Muscle of leg (tissue), 11 donors: ENCODE data around the gene ARHGAP22. TPM values are rescaled to one million over a fixed set of nuclear protein-coding genes. Genes with fewer than 3 reads are reported as not detected.

Experiments used
- DNase-seq: peaks from one replicate; pipeline ENCODE4 v3.0.0; 2013
- H3K27ac ChIP-seq: one replicate; pipeline ENCODE4 v1.5.1; 2013; ENCODE audit warnings: mild to moderate bottlenecking, low read length, control low read depth
- H3K27me3 ChIP-seq: one replicate; pipeline ENCODE4 v1.6.1; 2013; ENCODE audit warnings: low read length; ENCODE audit not compliant: control insufficient read depth, insufficient read depth
- H3K36me3 ChIP-seq: one replicate; pipeline ENCODE4 v1.6.1; 2013; ENCODE audit warnings: low read length; ENCODE audit not compliant: control insufficient read depth, insufficient read depth
- H3K4me1 ChIP-seq: one replicate; pipeline ENCODE4 v1.6.1; 2013; ENCODE audit warnings: low read length; ENCODE audit not compliant: control insufficient read depth, insufficient read depth
- H3K4me3 ChIP-seq: one replicate; pipeline ENCODE4 v1.5.1; 2013; ENCODE audit warnings: low read length, control low read depth
- H3K9me3 ChIP-seq: replicated peaks from 2 replicates; pipeline ENCODE4 v1.6.1; 2013; ENCODE audit warnings: low read depth, low read length; ENCODE audit not compliant: control insufficient read depth
- WGBS: methylation state at CpG from one replicate; pipeline ENCODE4 v1.1.5; 2013; ENCODE audit warnings: missing lambda C conversion rate; ENCODE audit not compliant: insufficient coverage; 5-methylcytosine and 5-hydroxymethylcytosine counted together
- polyA plus RNA-seq, 8 donors: library from polyadenylated mRNA; unstranded; fragments of 120-200 nt; gene quantifications; one replicate each; pipeline versions ENCODE4 v1.2.1 to v1.2.3, GENCODE V29; 2013; ENCODE audit warnings: inconsistent platforms in 1 of 8, low replicate concordance in 1 of 8; ENCODE audit not compliant: insufficient read length in 8 of 8, insufficient read depth in 1 of 8
- total RNA-seq: library from RNA; stranded (reverse); fragments of 120-200 nt; gene quantifications from one replicate; pipeline ENCODE4 v1.2.4, GENCODE V29; 2013

The ARHGAP22 gene
- total and polyA plus RNA-seq, 9 donors, result 0.72 to 3.0 (median 1.2) TPM

GRCh38 chr10:48464871-48465736, 139.8 kb downstream of the ARHGAP22 start:
- Histone ChIP-seq H3K4me1 (peaks cover 31% of the 10 kb centered on the region), H3K4me3 (no peak overlapping the region), H3K36me3 (no peaks in the 10 kb centered on the region), H3K9me3 (no peaks in the 10 kb centered on the region), H3K27ac (no peak overlapping the region), H3K27me3 (peaks cover 27% of the 10 kb centered on the region)
- peak; percentile 70 for DNase-seq
- WGBS, result 40% methylated on average over 25 of the region's 27 CpGs

GRCh38 chr10:48464121-48464870, 140.6 kb downstream of the ARHGAP22 start:
- Histone ChIP-seq H3K27ac (no peak overlapping the region), H3K36me3 (no peaks in the 10 kb centered on the region), H3K27me3 (peaks cover 27% of the 10 kb centered on the region), H3K9me3 (no peaks in the 10 kb centered on the region), H3K4me3 (no peak overlapping the region), H3K4me1 (peaks cover 30% of the 10 kb centered on the region)
- WGBS, result 82% methylated on average over 6 of the region's 9 CpGs
- DNase-seq, result no peak

GRCh38 chr10:48463318-48464003, 141.4 kb downstream of the ARHGAP22 start:
- Histone ChIP-seq H3K4me3 (no peak overlapping the region), H3K27me3 (peaks cover 25% of the 10 kb centered on the region), H3K27ac (no peak overlapping the region), H3K9me3 (no peaks in the 10 kb centered on the region), H3K4me1 (peaks cover 30% of the 10 kb centered on the region), H3K36me3 (no peaks in the 10 kb centered on the region)
- WGBS, result 24% methylated on average over 3 of the region's 8 CpGs
- DNase-seq, result no peak

- WGBS, result 75% methylated on average over 5 of the region's 5 CpGs
- peaks cover 25% of the 10 kb centered on the region for H3K27me3 ChIP-seq
- H3K9me3 ChIP-seq, result no peaks in the 10 kb centered on the region
- H3K27ac ChIP-seq, result no peak overlapping the region
- peaks cover 30% of the 10 kb centered on the region for H3K4me1 ChIP-seq
- no peak for DNase-seq
- H3K4me3 ChIP-seq, result no peak overlapping the region
- no peaks in the 10 kb centered on the region for H3K36me3 ChIP-seq
Observed at GRCh38 chr10:48462482-48463020, 142.3 kb downstream of the ARHGAP22 start.

- Histone ChIP-seq H3K27ac (no peak overlapping the region), H3K9me3 (no peaks in the 10 kb centered on the region), H3K4me3 (no peak overlapping the region), H3K4me1 (peaks cover 31% of the 10 kb centered on the region), H3K36me3 (no peaks in the 10 kb centered on the region), H3K27me3 (peaks cover 21% of the 10 kb centered on the region)
- 86% methylated on average over 5 of the region's 12 CpGs for WGBS
- DNase-seq, result no peak
Observed at GRCh38 chr10:48461623-48462481, 143.0 kb downstream of the ARHGAP22 start.

- 90% methylated on average over 1 of the region's 2 CpGs for WGBS
- Histone ChIP-seq H3K9me3 (no peaks in the 10 kb centered on the region), H3K36me3 (no peaks in the 10 kb centered on the region), H3K27ac (no peak overlapping the region), H3K27me3 (peaks cover 8% of the 10 kb centered on the region), H3K4me3 (no peak overlapping the region), H3K4me1 (peaks cover 35% of the 10 kb centered on the region)
- DNase-seq, result no peak
Observed at GRCh38 chr10:48460182-48460581, 144.7 kb downstream of the ARHGAP22 start.

- Histone ChIP-seq H3K27me3 (peaks cover under 1% of the 10 kb centered on the region), H3K4me1 (peaks cover 34% of the 10 kb centered on the region), H3K36me3 (no peaks in the 10 kb centered on the region), H3K27ac (no peak overlapping the region), H3K9me3 (no peaks in the 10 kb centered on the region), H3K4me3 (no peak overlapping the region)
- no peak for DNase-seq
- WGBS, result 76% methylated on average over 14 of the region's 23 CpGs
Observed at GRCh38 chr10:48459270-48460150, 145.4 kb downstream of the ARHGAP22 start.

GRCh38 chr10:48458662-48459048, 146.2 kb downstream of the ARHGAP22 start:
- Histone ChIP-seq H3K27me3 (no peaks in the 10 kb centered on the region), H3K9me3 (no peaks in the 10 kb centered on the region), H3K36me3 (no peaks in the 10 kb centered on the region), H3K4me3 (no peak overlapping the region), H3K27ac (no peak overlapping the region), H3K4me1 (peaks cover 31% of the 10 kb centered on the region)
- DNase-seq, result no peak
- WGBS, result 62% methylated on average over 6 of the region's 6 CpGs
